A549 treated with AZD2906 at 1 μM for 4 hours (cell line): Measurements from ENCODE around the gene OR14C36. TPM values are rescaled to one million over a fixed set of nuclear protein-coding genes. Genes with fewer than 3 reads are reported as not detected.

Experiments used
- total RNA-seq: library from RNA; stranded (reverse); fragments of 200-300 nt; extraction: Qiagen RNA extraction; gene quantifications from 5 replicates; pipeline ENCODE4 v1.2.3, GENCODE V29; 2022

Gene OR14C36
- total RNA-seq, result not detected in 5 replicates

GRCh38 chr1:248348475-248348874 lies at the start of gene OR14C36:
TSS of gene OR14C36 (plus strand) at chr1:248348775. CDS start at chr1:248348775, 0 bp downstream.

GRCh38 chr1:248303324-248303723 lies 45.3 kb upstream of the OR14C36 start, which contains the start of gene OR2T12:
TSS of gene OR2T12 (minus strand) at chr1:248303424. CDS start at chr1:248295578, 7,846 bp downstream.

GRCh38 chr1:248324468-248324867 lies 24.1 kb upstream of the OR14C36 start, which contains the start of gene OR2M7:
TSS of gene OR2M7 (minus strand) at chr1:248324568. CDS start at chr1:248324568, 0 bp downstream.

GRCh38 chr1:248361121-248361715 lies 12.6 kb downstream of the OR14C36 start, which contains the start of gene OR2T4:
TSS of gene OR2T4 (plus strand) at chr1:248361665. CDS start at chr1:248361665, 0 bp downstream.

GRCh38 chr1:248375446-248375845 lies 26.9 kb downstream of the OR14C36 start, which contains the start of gene OR2T6:
TSS of gene OR2T6 (plus strand) at chr1:248375746. CDS start at chr1:248387609, 11,863 bp downstream.

Other genes with a start within 250 kb of the OR14C36 start
- gene OR2M5, start 203.6 kb upstream of the OR14C36 start, total RNA-seq, result not detected in 5 replicates
- not detected in 5 replicates for gene OR2M2, start 174.0 kb upstream of the OR14C36 start, total RNA-seq
- not detected in 5 replicates for gene OR2M3, start 151.5 kb upstream of the OR14C36 start, total RNA-seq
- gene OR2M4, start 117.4 kb upstream of the OR14C36 start, total RNA-seq, result not detected in 5 replicates
- gene OR2T33, start 70.8 kb upstream of the OR14C36 start, total RNA-seq, result not detected in 5 replicates
- gene OR2T12, start 45.4 kb upstream of the OR14C36 start, total RNA-seq, result not detected in 5 replicates
- gene OR2M7, start 24.2 kb upstream of the OR14C36 start, total RNA-seq, result not detected in 5 replicates
- not detected in 5 replicates for gene OR2T4, start 12.9 kb downstream of the OR14C36 start, total RNA-seq
- not detected in 5 replicates for gene OR2T6, start 27.0 kb downstream of the OR14C36 start, total RNA-seq
- not detected in 5 replicates for gene OR2T1, start 54.3 kb downstream of the OR14C36 start, total RNA-seq
- gene OR2T2, start 96.9 kb downstream of the OR14C36 start, total RNA-seq, result not detected in 5 replicates
- gene OR2T3, start 124.6 kb downstream of the OR14C36 start, total RNA-seq, result not detected in 5 replicates
- gene OR2T5, start 139.8 kb downstream of the OR14C36 start, total RNA-seq, result not detected in 5 replicates
- gene OR2G6, start 159.3 kb downstream of the OR14C36 start, total RNA-seq, result not detected in 5 replicates
- not detected in 5 replicates for gene OR2T29, start 214.0 kb downstream of the OR14C36 start, total RNA-seq
- gene OR2T34, start 226.0 kb downstream of the OR14C36 start, total RNA-seq, result not detected in 5 replicates
- not detected in 5 replicates for gene OR2T10, start 248.9 kb downstream of the OR14C36 start, total RNA-seq